ENCODE measurements around the gene ELOVL5. TPM values are rescaled to one million over a fixed set of nuclear protein-coding genes. Genes with fewer than 3 reads are reported as not detected.

The ELOVL5 gene
- total RNA-seq, 4 donors from 2014 or later, result 14.3 to 63.1 (median 29.2) TPM

GRCh38 chr6:53238311-53238710 lies 110.4 kb downstream of the ELOVL5 start:
- in situ Hi-C loops (cut with MboI; ENCODE audit: low pct_ligation_motif_present in 1 of 4, low pct_unique_long_range_greater_than_20kb in 1 of 4, low sequenced_read_pairs in 3 of 4), result no loop called here
- H3K27ac ChIP-seq, result no peak overlapping the region
- H3K27me3 ChIP-seq, result no peaks in the 10 kb centered on the region
- no peaks in the 10 kb centered on the region for H3K4me1 ChIP-seq
- H3K4me3 ChIP-seq, result no peak overlapping the region
- 88 to 90% methylated on average over 3 of the region's 3 CpGs for WGBS, 2 donors (ENCODE audit: low coverage in 1 of 2)
- TF ChIP-seq POLR2A (IDR thresholded peaks at IDR 0.05) (no peak), EP300 (IDR thresholded peaks at IDR 0.05; ENCODE audit: low read depth) (no peak), CTCF (IDR thresholded peaks at IDR 0.05) (no peak), POLR2AphosphoS5 (IDR thresholded peaks at IDR 0.05) (no peak)
- no peaks in the 10 kb centered on the region for H3K36me3 ChIP-seq
- H3K9me3 ChIP-seq, result no peaks in the 10 kb centered on the region
- intact Hi-C loops (cut with DNase I; ENCODE audit: low total_unique reads), result no loop called here
- no peak for DNase-seq

GRCh38 chr6:53236241-53236640 lies 112.5 kb downstream of the ELOVL5 start:
- no peaks in the 10 kb centered on the region for H3K27me3 ChIP-seq
- no peak overlapping the region for H3K27ac ChIP-seq
- H3K4me3 ChIP-seq, result no peak overlapping the region
- TF ChIP-seq POLR2A (IDR thresholded peaks at IDR 0.05) (no peak), CTCF (IDR thresholded peaks at IDR 0.05) (no peak), EP300 (IDR thresholded peaks at IDR 0.05; ENCODE audit: low read depth) (no peak)
- WGBS, 2 donors (ENCODE audit: low coverage in 1 of 2), result 33 to 51% methylated on average over 3 of the region's 3 CpGs
- DNase-seq, result no peak
- no peaks in the 10 kb centered on the region for H3K9me3 ChIP-seq
- intact Hi-C loops (cut with DNase I; ENCODE audit: low total_unique reads), result no loop called here
- in situ Hi-C loops (cut with MboI; ENCODE audit: low pct_ligation_motif_present in 1 of 4, low pct_unique_long_range_greater_than_20kb in 1 of 4, low sequenced_read_pairs in 3 of 4), result no loop called here
- no peaks in the 10 kb centered on the region for H3K4me1 ChIP-seq
- no peaks in the 10 kb centered on the region for H3K36me3 ChIP-seq

DNA sequence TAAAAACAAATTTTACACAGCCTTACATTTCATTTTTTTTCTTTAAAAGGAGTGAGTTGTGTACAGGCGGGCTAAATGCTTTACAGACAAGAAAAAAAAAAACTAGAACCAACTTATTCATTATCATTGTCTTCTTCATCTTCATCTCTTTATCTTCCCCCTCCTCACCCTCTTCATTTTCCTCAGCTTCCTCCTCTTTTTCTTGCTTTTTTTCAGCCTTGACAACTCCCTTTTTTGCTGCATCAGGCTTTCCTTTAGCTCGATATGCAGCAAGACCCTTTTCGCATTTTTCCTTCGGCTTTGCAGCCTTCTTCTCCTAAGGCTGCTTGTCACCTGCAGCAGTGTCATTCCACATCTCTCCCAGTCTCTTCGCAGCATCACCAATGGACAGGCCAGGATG lies 113.2 kb downstream of the ELOVL5 start:
- Histone ChIP-seq H3K9me3 (no peaks in the 10 kb centered on the region), H3K4me3 (no peak overlapping the region), H3K4me1 (no peaks in the 10 kb centered on the region), H3K27me3 (no peaks in the 10 kb centered on the region), H3K27ac (no peak overlapping the region), H3K36me3 (no peaks in the 10 kb centered on the region)
- WGBS, 2 donors (ENCODE audit: low coverage in 1 of 2), result 87 to 99% methylated on average over 5 of the region's 5 CpGs
- DNase-seq, result no peak
- in situ Hi-C loops (cut with MboI; ENCODE audit: low pct_ligation_motif_present in 1 of 4, low pct_unique_long_range_greater_than_20kb in 1 of 4, low sequenced_read_pairs in 3 of 4), result no loop called here
- TF ChIP-seq CTCF (IDR thresholded peaks at IDR 0.05) (no peak), POLR2A (IDR thresholded peaks at IDR 0.05) (no peak), EP300 (IDR thresholded peaks at IDR 0.05; ENCODE audit: low read depth) (no peak), POLR2AphosphoS5 (IDR thresholded peaks at IDR 0.05) (no peak)
- intact Hi-C loops (cut with DNase I; ENCODE audit: low total_unique reads), result no loop called here

DNA sequence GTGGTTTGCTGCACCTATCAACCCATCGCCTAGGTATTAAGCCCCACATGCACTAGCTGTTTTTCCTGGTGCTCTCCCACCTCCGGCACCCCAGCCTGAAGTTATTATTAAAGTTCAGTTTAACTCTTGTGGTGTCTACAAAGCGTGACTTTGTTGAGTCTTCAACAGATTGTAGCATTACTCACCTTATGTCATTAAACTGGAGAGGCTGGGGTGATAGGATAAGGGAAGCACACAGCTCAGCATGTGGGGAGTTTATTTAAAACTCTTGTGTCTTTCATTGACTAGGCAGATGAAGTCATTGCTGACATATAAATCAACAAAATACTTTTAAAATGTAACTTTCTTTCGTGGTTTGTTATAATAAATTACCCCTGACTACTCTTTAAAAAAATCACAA lies 115.4 kb downstream of the ELOVL5 start:
- Histone ChIP-seq H3K27me3 (no peaks in the 10 kb centered on the region), H3K36me3 (no peaks in the 10 kb centered on the region), H3K9me3 (no peaks in the 10 kb centered on the region), H3K27ac (no peak overlapping the region), H3K4me3 (no peak overlapping the region), H3K4me1 (no peaks in the 10 kb centered on the region)
- 83 to 86% methylated on average over 3 to 4 of the region's 4 CpGs for WGBS, 2 donors (ENCODE audit: low coverage in 1 of 2)
- DNase-seq, result no peak
- no peak for TF ChIP-seq POLR2AphosphoS5 (IDR thresholded peaks at IDR 0.05)
- no peak for TF ChIP-seq POLR2A (IDR thresholded peaks at IDR 0.05)
- no peak for TF ChIP-seq CTCF (IDR thresholded peaks at IDR 0.05)
- TF ChIP-seq EP300 (IDR thresholded peaks at IDR 0.05; ENCODE audit: low read depth), result no peak
- intact Hi-C loops (cut with DNase I; ENCODE audit: low total_unique reads), result no loop called here
- in situ Hi-C loops (cut with MboI; ENCODE audit: low pct_ligation_motif_present in 1 of 4, low pct_unique_long_range_greater_than_20kb in 1 of 4, low sequenced_read_pairs in 3 of 4), result no loop called here
